NCI-H2171 (cell line): ENCODE data around the gene CCDC187.
"Not testable (repeated sequence)": the region's sequence is repeated elsewhere in the genome, so short reads cannot be mapped to it uniquely, and the experiment has no call there.

Experiments
- DNase-seq: peaks from one replicate; lab custom pipeline; 2025; lab: John Stamatoyannopoulos, UW

CCDC187 gene

GRCh38 chr9:136303825-136304416 is at the start of gene CCDC187:
CCDC187 (minus strand) TSS chr9:136304094; CDS start chr9:136303830, 264 bp downstream.
- no peak for DNase-seq

- DNase-seq, result no peak
Measured at GRCh38 chr9:136353088-136353487, 49.2 kb upstream of the CCDC187 start.

- DNase-seq, result no peak
Measured at GRCh38 chr9:136352682-136353081, 48.8 kb upstream of the CCDC187 start.

- not testable (repeated sequence) for DNase-seq
Measured at GRCh38 chr9:136351868-136352267, 48.0 kb upstream of the CCDC187 start.

GRCh38 chr9:136351252-136351800 is 47.4 kb upstream of the CCDC187 start:
- DNase-seq, result no peak

GRCh38 chr9:136349546-136349945 is 45.7 kb upstream of the CCDC187 start:
- DNase-seq, result no peak

GRCh38 chr9:136348691-136349090 is 44.8 kb upstream of the CCDC187 start:
- DNase-seq, result no peak

- DNase-seq, result no peak
Measured at GRCh38 chr9:136347472-136348256, 43.8 kb upstream of the CCDC187 start.

GRCh38 chr9:136346927-136347465 is 43.1 kb upstream of the CCDC187 start:
- no peak for DNase-seq

- DNase-seq, result no peak
Measured at GRCh38 chr9:136346157-136346481, 42.2 kb upstream of the CCDC187 start.

- DNase-seq, result no peak
Measured at GRCh38 chr9:136345281-136346156, 41.6 kb upstream of the CCDC187 start.

GRCh38 chr9:136344544-136345280 is 40.8 kb upstream of the CCDC187 start:
- no peak for DNase-seq

GRCh38 chr9:136343884-136344269 is 40.0 kb upstream of the CCDC187 start:
- DNase-seq, result no peak

GRCh38 chr9:136343121-136343883 is 39.4 kb upstream of the CCDC187 start:
- DNase-seq, result no peak

GRCh38 chr9:136342181-136343120 is 38.6 kb upstream of the CCDC187 start:
- DNase-seq, result no peak

GRCh38 chr9:136341769-136342168 is 37.9 kb upstream of the CCDC187 start:
- no peak for DNase-seq

- DNase-seq, result no peak
Measured at GRCh38 chr9:136341042-136341655, 37.3 kb upstream of the CCDC187 start.

GRCh38 chr9:136340356-136341041 is 36.6 kb upstream of the CCDC187 start:
- no peak for DNase-seq

- DNase-seq, result no peak
Measured at GRCh38 chr9:136339958-136340310, 36.0 kb upstream of the CCDC187 start.
